NCI-H146 (cell line): ENCODE results near the gene TCERG1L.
"Not testable (repeated sequence)": the region's sequence is repeated elsewhere in the genome, so short reads cannot be mapped to it uniquely, and the experiment has no call there.

Experiments
- DNase-seq: peaks from one replicate; lab custom pipeline; 2025; lab: John Stamatoyannopoulos, UW

The TCERG1L gene

DNA sequence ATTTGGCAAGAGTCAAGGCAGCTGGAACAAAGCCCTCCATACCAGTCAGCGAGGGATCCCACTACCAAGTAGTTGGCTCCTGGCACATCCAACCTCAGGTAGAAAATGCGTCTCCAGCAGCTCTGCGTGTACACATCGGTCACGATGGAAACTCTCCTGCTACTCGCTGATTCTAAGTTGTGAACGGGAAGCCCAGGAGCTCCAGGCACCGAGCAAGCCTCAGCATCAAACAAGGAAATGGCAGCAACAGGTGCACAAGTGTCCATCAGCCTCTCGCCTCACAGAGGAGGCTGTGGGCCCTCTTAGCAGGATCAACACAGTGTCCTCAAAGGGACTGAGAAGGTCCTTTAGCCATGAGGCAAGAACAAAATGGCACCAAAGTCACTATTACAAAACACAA, 127.0 kb downstream of the TCERG1L start:
- DNase-seq, result no peak

GRCh38 chr10:131183546-131184045, 127.9 kb downstream of the TCERG1L start:
- no peak for DNase-seq

GRCh38 chr10:131181456-131181855, 130.1 kb downstream of the TCERG1L start:
- DNase-seq, result no peak

- DNase-seq, result no peak
Observed at GRCh38 chr10:131180740-131181415, 130.6 kb downstream of the TCERG1L start.

DNA sequence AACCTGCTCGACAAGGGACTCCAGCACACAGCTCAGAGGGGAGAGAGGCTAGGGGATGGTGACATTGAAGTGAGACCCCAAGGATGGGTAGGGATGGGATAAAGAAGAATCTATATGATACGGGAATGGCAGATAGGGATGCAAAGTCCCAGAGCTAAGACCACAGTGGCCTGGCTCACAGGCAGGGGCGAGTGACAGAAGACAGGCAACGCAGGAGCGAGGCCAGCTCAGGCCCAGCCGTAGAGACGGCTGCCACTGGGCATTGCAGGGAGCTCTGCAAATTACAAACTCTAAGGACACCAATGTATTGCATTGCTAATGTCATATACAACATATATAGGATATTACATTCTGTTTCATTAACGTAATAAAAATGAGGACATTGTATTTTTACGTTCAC, 131.4 kb downstream of the TCERG1L start:
- DNase-seq, result no peak

GRCh38 chr10:131179361-131179760, 132.2 kb downstream of the TCERG1L start:
- no peak for DNase-seq

GRCh38 chr10:131178521-131179331, 132.8 kb downstream of the TCERG1L start:
- peak; percentile 86 for DNase-seq

DNA sequence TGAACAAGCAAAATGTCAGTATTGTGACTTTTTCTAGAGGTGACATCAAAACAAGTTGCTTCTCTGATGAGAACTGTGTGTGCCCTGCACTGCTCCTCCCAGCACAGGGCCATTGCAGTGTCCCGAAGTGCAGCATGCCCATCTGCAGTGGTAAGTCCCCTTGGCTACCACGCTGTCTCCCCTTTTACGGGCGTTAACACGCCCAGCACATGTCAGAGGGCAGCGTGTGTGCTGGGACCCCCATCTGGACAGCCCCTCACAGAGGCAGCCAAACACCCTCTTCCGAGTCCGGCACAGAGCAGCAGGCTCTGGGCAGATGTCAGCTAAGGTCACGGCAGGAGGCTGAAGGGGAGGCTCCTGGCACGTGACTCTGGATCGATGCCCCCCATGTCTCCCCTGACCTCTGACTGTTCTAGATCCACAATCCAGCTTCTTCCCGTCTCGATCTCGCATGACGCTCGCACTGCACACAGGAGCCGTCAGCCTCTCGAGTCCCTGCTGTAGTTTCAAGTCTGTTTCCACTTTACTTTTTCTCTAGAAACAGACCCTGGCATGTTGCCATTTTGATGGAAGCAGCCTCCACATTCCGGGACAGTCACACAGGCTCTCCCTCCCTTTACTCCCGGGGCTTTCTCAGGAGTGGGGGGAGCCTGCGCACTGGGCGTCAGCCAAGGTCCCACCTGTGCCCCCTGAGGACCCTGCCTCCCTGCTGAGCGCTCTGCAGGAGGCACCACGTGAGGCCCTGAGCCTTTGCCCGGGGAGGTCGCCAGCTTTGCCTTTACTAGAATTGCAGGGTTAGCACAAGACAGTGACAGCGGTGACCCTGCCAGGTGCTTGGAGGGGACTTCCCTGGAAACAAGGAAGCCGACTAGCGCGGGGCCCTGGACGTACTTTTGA, 133.8 kb downstream of the TCERG1L start:
- DNase-seq, result peak; percentile 56

DNA sequence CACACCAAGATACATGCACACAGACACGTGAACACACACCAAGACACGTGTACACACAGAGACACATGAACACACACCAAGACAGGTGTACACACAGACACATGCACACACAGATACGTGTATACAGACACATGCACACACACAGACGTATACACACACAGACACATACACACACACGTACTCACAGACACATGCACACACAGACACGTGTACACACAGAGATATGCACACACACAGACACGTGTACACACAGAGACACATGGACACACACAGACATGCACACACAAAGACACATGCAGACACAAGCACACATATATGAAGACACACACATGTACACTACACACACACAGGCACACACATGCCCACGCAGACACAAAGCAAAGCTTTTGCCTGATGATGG, 134.6 kb downstream of the TCERG1L start:
- no peak for DNase-seq

DNA sequence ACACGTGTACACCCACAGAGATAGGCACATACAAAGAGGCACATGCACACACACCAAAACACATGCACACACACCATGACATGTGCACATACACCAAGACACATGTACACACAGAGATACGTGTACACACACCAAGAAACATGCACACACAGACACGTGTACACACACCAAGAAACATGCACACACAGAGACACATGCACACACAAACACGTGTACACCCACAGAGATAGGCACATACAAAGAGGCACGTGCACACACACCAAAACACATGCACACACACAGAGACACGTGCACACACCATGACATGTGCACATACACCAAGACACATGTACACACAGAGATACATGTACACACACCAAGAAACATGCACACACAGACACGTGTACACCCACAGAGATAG, 135.2 kb downstream of the TCERG1L start:
- DNase-seq, result not testable (repeated sequence)

DNA sequence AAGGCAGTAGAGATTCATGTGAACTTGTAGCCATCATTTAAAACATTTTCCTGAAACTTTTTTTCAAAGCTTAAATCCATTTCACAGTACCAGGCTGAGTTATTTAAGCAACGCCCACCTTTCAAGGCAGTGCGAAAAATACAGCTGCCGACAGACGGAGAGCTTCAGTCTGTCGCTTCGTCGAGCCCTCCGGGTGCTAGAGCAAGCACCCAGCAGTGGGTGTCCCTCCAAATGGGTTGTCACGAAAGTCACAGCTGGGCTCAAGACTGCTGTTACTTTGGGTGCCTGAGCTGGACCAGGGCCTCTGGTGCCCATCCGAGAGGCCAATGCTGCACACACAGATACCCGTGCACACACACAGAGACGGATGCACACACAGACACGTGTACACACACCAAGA, 135.6 kb downstream of the TCERG1L start:
- DNase-seq, result no peak

GRCh38 chr10:131174651-131175540, 136.6 kb downstream of the TCERG1L start:
- DNase-seq, result no peak

- DNase-seq, result no peak
Observed at GRCh38 chr10:131174211-131174565, 137.3 kb downstream of the TCERG1L start.

DNA sequence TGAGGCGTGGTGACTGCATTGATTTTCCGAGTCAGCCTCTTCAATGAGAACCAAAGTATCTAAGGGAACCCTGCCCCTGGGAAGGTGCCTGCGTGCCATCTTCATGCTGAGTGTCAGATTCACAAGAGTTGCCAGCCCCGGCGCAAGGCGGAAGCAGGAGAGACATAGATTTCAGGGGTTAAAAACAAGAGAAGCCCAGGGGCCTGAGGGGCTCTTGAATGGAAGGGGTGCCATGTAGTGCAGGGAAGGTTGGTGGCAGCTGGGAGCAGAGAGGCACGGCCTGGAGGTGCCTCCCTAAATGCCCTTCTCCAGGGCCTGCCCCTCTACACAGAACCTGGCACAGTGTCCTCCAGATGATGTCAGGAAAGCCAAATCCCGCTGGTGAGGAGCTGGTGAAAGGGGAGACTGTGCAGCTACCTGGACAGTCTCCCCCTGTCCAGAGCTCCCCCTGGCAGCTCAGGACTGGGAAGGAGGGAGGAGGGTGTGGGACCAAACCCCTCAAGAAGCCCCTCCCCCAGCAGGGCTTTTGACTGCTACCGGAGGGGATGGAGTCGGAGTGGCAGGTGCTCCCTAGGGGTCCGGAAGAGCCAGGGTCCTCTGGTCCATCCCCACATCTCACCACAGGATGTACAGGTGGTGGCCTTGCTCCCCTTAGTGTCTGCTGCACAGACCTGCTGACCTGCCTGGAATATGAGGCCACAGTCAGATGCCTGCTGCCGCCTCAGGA, 137.9 kb downstream of the TCERG1L start:
- no peak for DNase-seq

DNA sequence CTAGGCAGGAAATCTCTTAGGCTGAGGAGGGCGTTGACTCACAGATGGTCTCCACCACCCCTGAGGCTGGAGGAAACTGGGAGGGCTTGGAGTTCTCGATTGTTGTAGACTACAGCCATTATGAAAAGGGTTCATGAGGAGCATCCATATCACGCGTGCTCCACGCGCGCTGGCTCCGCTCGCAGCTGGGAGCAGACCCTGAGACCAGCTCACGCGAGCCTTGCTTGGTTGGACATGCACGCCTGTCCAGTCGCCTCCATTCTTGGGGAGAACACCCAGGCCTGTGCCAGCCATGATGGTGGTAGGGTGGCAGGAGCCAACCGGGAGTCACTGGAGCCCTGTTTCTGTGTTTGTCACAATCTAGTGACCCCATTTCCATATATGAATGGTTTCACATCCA, 139.1 kb downstream of the TCERG1L start:
- no peak for DNase-seq

DNA sequence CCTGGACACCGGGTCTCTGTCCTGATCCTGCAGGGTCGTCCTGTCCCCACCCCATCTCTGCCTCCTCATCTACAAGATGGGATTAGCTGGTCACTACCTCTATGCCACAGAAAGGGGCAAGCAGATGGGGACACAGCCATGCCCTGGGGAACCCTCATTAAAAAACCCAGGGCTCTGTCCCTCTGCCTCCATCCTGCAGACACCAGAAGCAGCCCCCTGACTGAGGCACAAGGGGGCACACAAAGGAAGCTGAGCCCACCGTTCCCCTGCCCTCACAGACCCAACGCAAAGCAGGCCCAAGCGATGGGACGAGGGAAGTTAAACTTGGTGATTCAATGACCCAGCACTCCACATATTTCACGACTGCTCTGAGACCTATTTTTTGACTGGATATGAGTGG, 142.4 kb downstream of the TCERG1L start:
- no peak for DNase-seq

GRCh38 chr10:131168238-131168875, 143.2 kb downstream of the TCERG1L start:
- no peak for DNase-seq

DNA sequence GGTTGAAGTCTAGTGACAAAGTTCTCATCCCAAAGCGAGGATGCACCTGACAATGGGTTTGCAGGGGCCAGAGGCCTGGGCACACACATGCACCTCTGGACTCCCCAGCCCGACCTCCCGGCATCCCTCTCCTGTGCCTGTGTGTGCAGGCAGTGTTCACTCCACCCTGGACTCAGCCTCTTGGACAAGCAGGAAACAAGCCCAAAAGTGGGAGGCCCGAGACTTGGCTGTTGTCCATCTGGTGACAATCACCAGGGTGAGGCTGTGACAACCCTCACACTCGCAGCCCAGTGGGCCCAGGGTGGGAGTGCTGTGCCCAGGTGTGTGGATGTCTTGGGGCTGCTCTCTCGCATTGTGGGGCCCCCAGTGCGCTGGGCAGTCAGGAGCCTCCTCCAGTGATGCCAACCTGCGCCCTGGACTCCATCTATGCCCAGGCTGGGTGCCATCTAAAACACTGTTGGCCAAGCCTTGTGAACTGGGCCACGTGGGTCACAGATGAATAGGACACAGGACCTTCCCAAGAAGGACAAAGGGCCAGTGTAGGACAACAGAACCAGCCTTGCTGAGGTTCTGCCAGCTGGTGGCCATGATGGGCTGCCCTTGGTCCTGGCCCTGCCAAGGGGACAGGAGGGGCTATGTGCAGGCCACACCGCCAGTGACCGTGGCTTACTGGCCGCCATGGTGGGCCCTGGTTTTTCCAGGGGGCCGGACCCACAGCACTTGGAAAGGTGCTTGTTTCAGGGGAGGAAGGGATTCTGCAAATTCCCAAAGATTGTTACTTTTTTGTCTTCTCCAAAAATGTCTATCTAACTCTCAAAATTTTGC, 144.3 kb downstream of the TCERG1L start:
- DNase-seq, result no peak

DNA sequence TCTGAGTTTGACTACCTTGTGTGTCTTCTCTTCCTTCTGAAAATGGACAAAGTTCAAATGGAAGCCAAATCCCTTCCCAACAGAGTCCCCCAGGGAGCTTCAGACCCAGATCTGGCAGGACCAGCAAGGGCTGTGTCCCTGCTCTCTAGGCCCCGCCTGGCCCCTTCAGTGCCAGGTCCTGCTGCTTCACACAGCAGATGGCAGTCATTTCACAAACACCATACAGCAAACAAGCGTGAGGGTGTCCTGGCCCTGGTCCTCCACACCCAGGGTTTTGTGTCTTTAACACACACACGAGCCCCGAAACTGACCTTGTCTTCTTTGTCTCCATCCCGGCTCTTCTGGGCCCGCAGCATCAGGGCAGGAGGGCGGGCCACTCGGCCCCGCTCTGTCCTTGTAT, 145.0 kb downstream of the TCERG1L start:
- DNase-seq, result no peak
